Aorta (tissue), 5 donors: ENCODE measurements around the gene RAB11FIP4. TPM values are rescaled to one million over a fixed set of nuclear protein-coding genes. Genes with fewer than 3 reads are reported as not detected.
A peak's percentile ranks its signal among the peaks of the same experiment; 100 is the strongest.

ENCODE experiments used
- ATAC-seq: fragments of 200-7000 bp; cut with Tn5 transposase; one replicate; pipeline ENCODE4 v1.9.1; 2022; ENCODE audit warnings: moderate library complexity; ENCODE audit not compliant: low FRiP score
- DNase-seq, 2 donors: peaks; one replicate each; pipeline ENCODE4 v3.0.0-alpha.2; 2020
- H3K27ac ChIP-seq, 2 donors: one replicate each; pipeline ENCODE4 v1.5.1; 2013; ENCODE audit warnings: low read length in 2 of 2, mild to moderate bottlenecking in 2 of 2, moderate library complexity in 2 of 2, control low read depth in 1 of 2, inconsistent platforms in 1 of 2, low read depth in 1 of 2
- H3K27me3 ChIP-seq, 2 donors: one replicate each; pipeline ENCODE4 v1.6.1; 2013; ENCODE audit warnings: control low read depth in 1 of 2, low read length in 1 of 2, mild to moderate bottlenecking in 1 of 2, moderate library complexity in 1 of 2; ENCODE audit not compliant: insufficient read depth in 2 of 2, control insufficient read depth in 1 of 2
- H3K36me3 ChIP-seq, 2 donors: one replicate each; pipeline ENCODE4 v1.6.1; 2013; ENCODE audit warnings: control low read depth in 1 of 2, low read length in 1 of 2, mild to moderate bottlenecking in 1 of 2; ENCODE audit not compliant: insufficient read depth in 2 of 2, control insufficient read depth in 1 of 2
- H3K4me1 ChIP-seq, 2 donors: one replicate each; pipeline ENCODE4 v1.6.1; 2013; ENCODE audit warnings: low read length in 2 of 2, control low read depth in 1 of 2, mild to moderate bottlenecking in 1 of 2, moderate library complexity in 1 of 2; ENCODE audit not compliant: insufficient read depth in 2 of 2, control insufficient read depth in 1 of 2
- H3K4me3 ChIP-seq, 2 donors: one replicate each; pipeline ENCODE4 v1.5.1; 2013; ENCODE audit warnings: low read length in 2 of 2, control low read depth in 1 of 2, mild to moderate bottlenecking in 1 of 2
- H3K9me3 ChIP-seq: one replicate; pipeline ENCODE4 v1.6.1; 2013; ENCODE audit warnings: mild to moderate bottlenecking, low read length; ENCODE audit not compliant: control insufficient read depth
- WGBS, 2 donors: extraction: QIAGEN DNeasy Blood & Tissue Kit; methylation state at CpG; one replicate each; pipeline ENCODE4 v1.1.7; 2013; 5-methylcytosine and 5-hydroxymethylcytosine counted together
- intact Hi-C, 2 donors: fragments of 100-400 bp; cut with DNase I; formaldehyde crosslinking; loops; one replicate each; pipeline versions ENCODE4 v1.14.2 to v1.15.0; 2022
- polyA plus RNA-seq, 2 donors: library from polyadenylated mRNA; stranded (reverse); fragments of 200-250 nt; gene quantifications; one replicate each; pipeline ENCODE4 v1.2.3, GENCODE V29; 2013
- total RNA-seq, 2 donors: library from RNA; stranded (reverse); fragmentation: NEBNext Ultra II Directional; extraction: Animal tissue kit (Norgen Biotek cat#: 25700); gene quantifications; one replicate each; pipeline ENCODE4 v1.2.1, GENCODE V29; 2021
- donor health status: healthy with polysubstance abuse.
- donor health status: Bipolar disorder and iron deficiency.
- donor health status: DM: no; HTN: no; CAD: no.
- donor health status: DM: no; HTN: no; CAD: no.
- donor health status: DM: yes; HTN: yes; CAD: no.

RAB11FIP4 gene
- total and polyA plus RNA-seq, 4 donors, result 0.15 to 2.6 (median 1.4) TPM

DNA sequence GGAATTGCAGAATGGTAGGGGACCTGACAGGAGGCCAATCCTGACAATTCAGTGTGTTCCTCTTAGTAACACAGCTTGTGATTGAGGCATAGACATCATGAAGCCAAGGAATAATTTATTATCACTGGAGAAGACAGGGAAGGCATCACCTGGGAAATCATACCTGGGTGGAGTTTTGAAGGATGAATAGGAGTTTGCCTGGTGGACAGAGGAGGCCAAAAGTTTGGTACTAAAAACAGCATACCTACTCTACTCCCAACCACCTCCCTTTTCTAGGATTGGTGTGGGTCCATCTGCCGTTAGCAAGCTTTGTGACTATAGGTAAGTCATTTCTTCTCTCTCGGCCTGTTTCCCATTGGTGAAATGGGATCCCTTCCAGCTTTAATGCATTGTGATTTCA is 88.0 kb downstream of the RAB11FIP4 start:
- WGBS, 2 donors, result 96 to 98% methylated on average over 2 of the region's 2 CpGs
- Histone ChIP-seq H3K27ac (no peak overlapping the region), H3K9me3 (no peaks in the 10 kb centered on the region), H3K4me1 (no peaks in the 10 kb centered on the region), H3K36me3 (no peaks in the 10 kb centered on the region), H3K4me3 (no peak overlapping the region), H3K27me3 (no peaks in the 10 kb centered on the region)
- ATAC-seq, result no peak
- no peak for DNase-seq
- intact Hi-C loops, result loop anchor here in 1 of 2 donors (5.0 kb wide), 1 partner anchor 33 kb away; no protein-coding TSS in a partner anchor

DNA sequence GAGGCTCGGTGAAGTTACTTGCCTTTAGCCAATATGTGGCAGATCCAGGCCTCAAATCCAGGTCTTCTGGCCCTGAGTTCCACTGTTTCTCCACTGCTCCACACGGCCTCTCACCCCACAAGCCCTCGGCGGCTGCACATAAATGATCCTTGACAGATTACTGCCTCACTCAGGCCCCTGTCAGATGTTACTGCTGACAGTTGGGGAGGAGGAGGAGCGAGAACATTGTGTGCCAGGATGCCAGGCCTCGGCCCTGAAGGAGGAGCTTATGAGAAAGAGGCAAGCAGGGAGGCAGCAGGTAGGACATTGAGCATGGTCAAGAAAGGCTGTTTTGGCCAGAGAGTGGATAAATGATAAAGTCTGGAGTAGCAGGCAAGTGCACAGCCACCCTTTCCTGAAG is 88.6 kb downstream of the RAB11FIP4 start:
- no peak overlapping the region for H3K4me3 ChIP-seq
- no peak overlapping the region for H3K27ac ChIP-seq
- H3K27me3 ChIP-seq, result no peaks in the 10 kb centered on the region
- DNase-seq, result no peak
- no peak for ATAC-seq
- intact Hi-C loops, result no loop called here
- H3K36me3 ChIP-seq, result no peaks in the 10 kb centered on the region
- H3K9me3 ChIP-seq, result no peaks in the 10 kb centered on the region
- H3K4me1 ChIP-seq, result no peaks in the 10 kb centered on the region
- 85 to 90% methylated on average over 6 of the region's 6 CpGs for WGBS, 2 donors

DNA sequence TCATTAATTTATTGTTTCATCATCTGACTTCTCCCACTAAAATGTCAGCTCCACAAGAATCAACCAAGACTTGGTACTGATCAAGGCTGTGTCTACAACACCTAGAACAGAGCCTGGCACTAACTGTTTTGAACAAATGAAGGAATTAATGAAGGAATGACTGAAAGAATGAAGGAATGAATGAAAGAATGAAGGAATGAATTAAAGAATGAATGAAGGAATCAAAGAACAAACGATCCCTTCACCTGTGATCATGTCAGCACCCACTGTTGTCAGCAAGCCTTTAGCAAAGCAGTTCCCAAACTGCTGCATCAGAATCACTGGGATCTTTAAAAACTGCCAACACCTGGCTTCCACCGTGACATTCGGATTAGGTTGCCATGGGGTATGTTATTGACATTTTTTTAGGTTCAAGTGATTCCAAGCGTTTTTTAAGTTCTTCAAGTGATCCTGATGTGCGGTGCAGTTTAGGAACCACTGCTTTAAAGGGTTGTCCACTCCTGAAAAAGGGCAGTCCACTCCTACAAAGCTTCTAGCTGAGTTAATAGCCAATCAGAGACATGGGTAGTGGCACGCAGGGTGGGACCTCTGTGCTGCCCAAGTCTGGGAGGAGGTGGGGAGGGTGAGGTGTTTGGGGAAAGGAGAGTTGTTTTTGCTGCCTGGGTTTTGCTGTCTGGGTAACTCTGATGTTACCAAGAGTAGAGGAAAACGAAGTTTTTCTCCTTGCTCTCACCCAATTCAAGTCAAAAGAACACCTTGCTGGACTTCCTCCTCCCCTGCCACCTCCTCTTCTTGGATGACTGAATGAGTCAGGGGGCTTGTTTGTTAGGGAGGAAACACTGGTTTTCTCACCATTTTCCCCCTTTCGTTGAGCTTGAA is 89.7 kb downstream of the RAB11FIP4 start:
- ATAC-seq (no peak), DNase-seq (no peak)
- H3K27ac ChIP-seq, result no peak overlapping the region
- no peaks in the 10 kb centered on the region for H3K4me1 ChIP-seq
- H3K4me3 ChIP-seq, result no peak overlapping the region
- H3K27me3 ChIP-seq, result no peaks in the 10 kb centered on the region
- H3K36me3 ChIP-seq, result no peaks in the 10 kb centered on the region
- 71 to 75% methylated on average over 8 of the region's 8 CpGs for WGBS, 2 donors
- H3K9me3 ChIP-seq, result no peaks in the 10 kb centered on the region
- intact Hi-C loops, result no loop called here

DNA sequence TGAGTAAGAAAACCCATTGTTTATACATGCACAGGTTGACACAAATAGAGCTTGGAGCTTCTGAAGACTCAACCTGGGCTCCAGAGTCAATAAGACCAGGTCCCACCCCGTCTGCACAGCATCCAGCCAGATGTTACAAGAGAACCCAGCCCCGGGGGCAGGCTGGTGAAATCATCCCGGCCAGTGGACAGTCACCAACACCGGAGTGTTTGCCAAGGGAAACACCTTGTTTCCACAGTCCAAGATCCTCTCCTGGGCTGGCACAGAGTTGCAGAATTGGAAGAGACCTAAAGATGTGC is 90.3 kb downstream of the RAB11FIP4 start:
- no peak overlapping the region for H3K4me3 ChIP-seq
- H3K27me3 ChIP-seq, result no peaks in the 10 kb centered on the region
- intact Hi-C loops, result no loop called here
- DNase-seq (no peak), ATAC-seq (no peak)
- no peaks in the 10 kb centered on the region for H3K9me3 ChIP-seq
- no peaks in the 10 kb centered on the region for H3K4me1 ChIP-seq
- no peak overlapping the region for H3K27ac ChIP-seq
- WGBS, 2 donors, result 70 to 71% methylated on average over 4 of the region's 4 CpGs
- H3K36me3 ChIP-seq, result no peaks in the 10 kb centered on the region

DNA sequence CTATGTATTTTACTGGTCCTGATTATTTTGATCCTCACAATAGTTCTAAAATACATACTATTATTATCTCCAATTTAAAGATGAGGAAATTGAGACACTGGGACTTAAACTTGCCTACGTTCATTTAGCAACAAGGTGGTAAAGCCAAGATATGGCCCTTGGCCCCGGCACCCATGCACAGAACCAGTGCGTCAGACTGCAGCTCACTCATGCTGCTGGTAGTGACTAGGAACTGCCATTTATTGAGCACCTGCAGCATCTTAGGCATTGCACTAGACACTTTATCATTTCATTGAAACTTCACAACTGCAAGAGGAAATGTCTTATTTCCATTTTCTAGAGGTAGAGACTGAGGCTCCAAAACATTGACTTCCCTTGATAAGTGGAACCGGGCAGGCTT is 93.3 kb downstream of the RAB11FIP4 start:
- H3K27ac ChIP-seq, result no peak overlapping the region
- no peaks in the 10 kb centered on the region for H3K9me3 ChIP-seq
- WGBS, 2 donors, result 92 to 95% methylated on average over 4 of the region's 4 CpGs
- no peak overlapping the region for H3K4me3 ChIP-seq
- no peaks in the 10 kb centered on the region for H3K4me1 ChIP-seq
- no peak for ATAC-seq
- intact Hi-C loops, result no loop called here
- no peak for DNase-seq
- H3K27me3 ChIP-seq, result no peaks in the 10 kb centered on the region
- H3K36me3 ChIP-seq, result no peaks in the 10 kb centered on the region

DNA sequence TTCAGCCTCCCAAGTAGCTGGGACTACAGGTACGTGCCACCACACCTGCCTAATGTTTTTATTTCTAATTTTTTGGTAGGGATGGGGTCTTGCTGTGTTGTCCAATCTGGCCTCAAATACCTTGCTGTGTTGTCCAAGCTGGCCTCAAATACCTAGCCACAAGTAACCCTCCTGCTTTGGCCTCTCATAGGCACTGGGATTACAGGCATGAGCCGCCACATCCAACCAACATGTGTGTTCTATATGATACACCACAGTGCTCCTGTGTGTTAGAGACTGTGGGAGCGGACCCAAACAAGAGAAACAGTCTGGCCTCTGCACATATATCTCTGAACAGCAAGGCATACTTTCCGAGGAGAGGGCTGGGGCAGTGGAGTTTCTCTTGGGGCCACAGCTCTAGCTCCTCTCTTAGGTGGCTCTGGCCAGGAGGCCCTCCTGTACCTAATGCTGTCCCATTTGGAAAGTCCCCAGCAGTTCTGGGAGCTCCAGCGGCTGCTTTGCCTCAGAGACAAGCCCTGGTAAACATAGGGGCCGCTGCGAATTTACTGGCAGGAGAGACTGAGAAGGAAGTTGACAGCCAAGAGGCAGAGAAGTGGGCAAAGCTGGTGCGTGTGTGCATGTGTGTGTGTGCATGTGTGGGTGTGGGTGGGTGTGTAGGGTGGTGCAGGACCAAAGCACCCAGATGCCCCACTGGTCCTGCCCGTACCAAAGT is 95.0 kb downstream of the RAB11FIP4 start:
- WGBS, 2 donors, result 41 to 44% methylated on average over 9 of the region's 9 CpGs
- Histone ChIP-seq H3K27ac (no peak overlapping the region), H3K27me3 (no peaks in the 10 kb centered on the region), H3K9me3 (no peaks in the 10 kb centered on the region), H3K4me3 (no peak overlapping the region), H3K4me1 (no peaks in the 10 kb centered on the region), H3K36me3 (no peaks in the 10 kb centered on the region)
- intact Hi-C loops, result no loop called here
- ATAC-seq, result no peak
- DNase-seq, result no peak

DNA sequence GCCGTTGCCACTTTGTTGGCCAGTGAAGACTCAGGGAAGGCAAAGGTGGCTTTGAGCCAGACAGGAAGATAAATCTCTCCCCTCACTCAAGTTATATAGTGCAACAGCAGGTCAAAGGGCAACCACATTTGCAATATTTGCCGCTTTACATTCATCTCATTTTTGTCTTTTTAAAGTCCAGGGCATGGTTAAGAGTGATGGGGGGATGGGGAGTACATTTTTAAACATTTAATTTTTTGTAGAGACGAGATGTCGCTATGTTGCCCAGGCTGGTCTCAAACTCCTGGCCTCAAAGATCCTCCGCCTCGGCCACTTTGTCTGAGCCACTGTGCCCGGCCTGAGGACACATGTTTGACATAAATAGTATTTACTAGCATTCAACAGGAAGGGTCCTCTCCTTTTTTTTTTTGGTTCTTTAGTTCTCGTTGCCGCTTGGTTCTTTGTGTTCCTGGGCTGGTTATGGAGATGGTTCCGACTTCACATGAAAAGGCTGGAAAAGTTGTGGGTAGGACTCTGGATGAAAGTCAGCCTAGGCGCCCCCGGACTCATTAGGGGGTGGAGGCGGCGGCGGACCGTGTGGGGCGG is 95.7 kb downstream of the RAB11FIP4 start:
- 10 to 11% methylated on average over 17 of the region's 17 CpGs for WGBS, 2 donors
- Histone ChIP-seq H3K4me1 (no peaks in the 10 kb centered on the region), H3K36me3 (no peaks in the 10 kb centered on the region), H3K27me3 (no peaks in the 10 kb centered on the region), H3K27ac (no peak overlapping the region), H3K4me3 (peak overlapping the region; percentile 29 to 77), H3K9me3 (no peaks in the 10 kb centered on the region)
- intact Hi-C loops, result no loop called here
- ATAC-seq (no peak), DNase-seq (no peak)

DNA sequence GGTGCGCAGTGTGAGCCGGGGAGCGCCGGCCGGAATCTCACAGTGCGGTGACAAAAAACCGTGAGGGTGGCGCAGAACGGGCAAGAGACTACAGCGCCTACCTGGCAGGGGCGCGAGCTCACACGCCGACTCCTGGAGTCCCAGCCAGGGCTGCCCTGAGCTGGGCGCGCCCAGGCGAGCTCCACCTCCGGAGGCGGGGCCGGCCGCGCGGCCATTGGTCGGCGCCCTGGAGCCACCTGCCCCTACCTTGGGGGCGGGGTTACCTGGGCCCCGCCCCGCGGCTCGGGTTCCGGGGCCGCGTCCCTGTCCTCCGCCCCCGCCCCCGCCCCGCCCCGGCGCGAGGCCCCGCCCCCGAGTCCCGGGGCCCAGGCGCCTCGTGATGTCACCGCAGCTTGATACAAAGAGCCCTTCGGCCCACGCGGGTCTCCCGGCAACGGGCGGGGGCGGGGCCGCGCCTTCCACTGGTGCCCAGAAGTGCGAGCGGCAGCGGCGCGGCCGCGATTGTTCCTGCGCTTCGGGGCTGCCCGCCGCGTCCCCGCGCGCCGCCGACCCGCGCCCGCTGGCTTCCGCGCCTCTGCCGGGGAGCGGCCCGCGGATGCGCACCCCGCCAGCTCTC is 96.3 kb downstream of the RAB11FIP4 start:
- Histone ChIP-seq H3K27ac (no peak overlapping the region), H3K9me3 (no peaks in the 10 kb centered on the region), H3K4me3 (peak overlapping the region; percentile 29 to 77), H3K4me1 (no peaks in the 10 kb centered on the region), H3K27me3 (no peaks in the 10 kb centered on the region), H3K36me3 (no peaks in the 10 kb centered on the region)
- 0 to 1% methylated on average over 51 to 83 of the region's 83 CpGs for WGBS, 2 donors
- peak; percentile 90 to 93 for DNase-seq
- intact Hi-C loops, result no loop called here
- peak; percentile 75 for ATAC-seq
